ENCODE results near the gene ZNF253.
"Not testable (repeated sequence)": the region's sequence is repeated elsewhere in the genome, so short reads cannot be mapped to it uniquely, and the experiment has no call there.

The ZNF253 gene

DNA sequence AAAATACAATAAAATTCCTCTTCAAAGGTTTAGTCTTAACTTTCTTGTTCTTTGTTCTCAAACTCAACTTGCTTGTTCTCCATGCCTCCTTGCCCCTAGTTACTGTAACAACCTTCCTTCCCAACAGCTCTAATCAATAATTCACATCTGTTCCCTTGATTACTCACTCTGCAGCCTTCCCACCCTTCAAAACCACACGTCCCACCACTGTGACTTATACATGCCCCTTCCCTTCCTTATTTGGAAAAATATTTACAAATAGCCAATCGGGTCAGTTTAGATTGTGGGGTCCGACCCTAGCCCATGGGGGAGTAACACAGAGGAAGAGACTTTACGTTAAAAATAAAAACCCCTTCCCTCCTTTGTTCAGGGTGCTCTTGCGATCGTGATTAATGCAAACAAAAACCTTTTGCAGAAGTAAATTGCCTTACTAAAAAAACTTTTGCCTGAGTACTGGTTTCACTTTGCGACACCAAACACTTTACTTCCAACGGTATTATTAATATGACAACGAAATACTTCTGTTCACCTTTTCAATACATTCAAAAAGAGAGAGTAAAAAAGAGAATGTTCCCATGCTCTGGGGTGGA is 34.6 kb downstream of the ZNF253 start:
- DNase-seq, result no peak

- peak; percentile 96 for DNase-seq
Observed at GRCh38 chr19:19900729-19901444, 35.2 kb downstream of the ZNF253 start, which contains the start of gene ZNF93. Gene ZNF93 (plus strand): TSS chr19:19900946. CDS start chr19:19901089, 143 bp downstream.

GRCh38 chr19:19907551-19907950 is 41.9 kb downstream of the ZNF253 start:
- not testable (repeated sequence) for DNase-seq

- DNase-seq, result no peak
Observed at GRCh38 chr19:19909654-19910053, 44.0 kb downstream of the ZNF253 start.

DNA sequence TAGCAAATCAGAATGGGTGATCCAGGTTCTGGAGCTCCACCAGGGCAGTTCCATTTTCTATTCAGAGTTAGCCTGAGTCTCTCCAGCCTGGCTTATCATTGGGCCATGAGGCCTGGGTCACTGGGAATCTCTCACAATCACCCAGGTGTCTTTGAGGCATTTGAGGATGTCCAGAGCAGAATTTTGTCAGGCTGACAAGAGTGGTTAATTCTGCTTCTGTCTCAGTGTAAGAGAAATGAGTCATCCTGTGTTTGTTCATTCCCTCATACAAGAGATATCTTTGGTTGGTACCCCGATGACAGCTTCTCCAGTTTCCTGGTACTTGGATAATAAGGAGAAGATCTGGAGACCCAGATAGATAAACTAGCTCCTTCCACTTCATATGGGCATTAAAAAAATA is 45.5 kb downstream of the ZNF253 start:
- DNase-seq, result no peak

GRCh38 chr19:19914596-19914995 is 48.9 kb downstream of the ZNF253 start:
- DNase-seq, result no peak

DNA sequence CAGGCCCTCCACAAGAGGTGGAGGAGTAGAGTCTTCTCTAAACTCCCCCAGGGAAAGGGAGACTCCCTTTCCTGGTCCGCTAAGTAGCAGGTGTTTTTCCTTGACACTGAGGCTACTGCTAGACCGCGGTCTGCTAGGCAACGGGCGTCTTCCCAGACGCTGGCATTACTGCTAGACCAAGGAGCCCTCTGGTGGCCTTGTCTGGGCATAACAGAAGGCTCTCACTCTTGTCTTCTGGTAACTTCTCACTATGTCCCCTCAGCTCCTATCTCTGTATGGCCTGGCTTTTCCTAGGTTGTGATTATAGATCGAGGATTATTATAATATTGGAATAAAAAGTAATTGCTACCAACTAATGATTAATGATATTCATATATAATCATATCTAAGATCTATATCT is 64.7 kb downstream of the ZNF253 start:
- DNase-seq, result not testable (repeated sequence)

GRCh38 chr19:19933432-19934314 is 68.0 kb downstream of the ZNF253 start:
- not testable (repeated sequence) for DNase-seq

DNA sequence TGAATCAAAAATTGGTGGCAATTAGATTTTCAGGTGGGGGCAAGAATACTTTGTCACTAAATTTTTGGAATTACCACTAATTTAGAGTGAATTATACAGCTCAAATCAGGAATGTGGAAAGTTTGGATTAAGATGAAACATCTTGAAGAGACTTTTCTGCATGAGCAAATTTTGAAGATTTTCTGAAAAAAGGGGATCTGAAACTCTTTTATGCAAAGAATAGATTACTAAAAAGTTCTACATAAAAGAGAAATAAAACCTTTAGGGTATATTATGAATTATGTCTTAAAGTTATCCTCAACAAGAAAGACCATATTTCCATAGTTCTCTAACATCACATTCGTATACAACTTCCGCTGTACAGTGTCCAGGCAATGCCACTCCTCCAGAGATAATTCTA is 71.7 kb downstream of the ZNF253 start:
- no peak for DNase-seq

DNA sequence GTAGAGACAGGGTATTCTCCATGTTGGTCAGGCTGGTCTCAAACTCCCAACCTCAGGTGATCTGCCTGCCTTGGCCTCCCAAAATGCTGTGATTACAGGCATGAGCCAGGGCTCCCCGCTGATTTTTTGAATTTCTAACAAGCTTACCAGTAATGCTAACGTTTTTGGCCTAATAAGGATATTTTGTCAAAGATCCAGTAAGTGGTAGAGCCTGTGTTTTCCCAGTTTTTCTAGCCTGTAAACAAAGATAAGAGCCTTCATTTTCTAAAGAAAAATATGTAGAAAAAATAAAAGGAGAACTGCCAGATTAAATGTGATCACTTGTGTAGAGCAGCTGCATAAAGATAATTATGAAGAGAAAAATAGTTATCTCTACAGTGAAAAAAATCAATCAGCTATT is 72.8 kb downstream of the ZNF253 start:
- no peak for DNase-seq

GRCh38 chr19:19943848-19944582 is 78.3 kb downstream of the ZNF253 start:
- no peak for DNase-seq

Measured in inflammatory macrophage (primary cell).